ENCODE data around the gene KRTDAP. TPM values are rescaled to one million over a fixed set of nuclear protein-coding genes. Genes with fewer than 3 reads are reported as not detected.
"Not testable (repeated sequence)": the region's sequence is repeated elsewhere in the genome, so short reads cannot be mapped to it uniquely, and the experiment has no call there.

Gene KRTDAP
- total and polyA plus RNA-seq, 5 donors from 2014 or later, result not detected

DNA sequence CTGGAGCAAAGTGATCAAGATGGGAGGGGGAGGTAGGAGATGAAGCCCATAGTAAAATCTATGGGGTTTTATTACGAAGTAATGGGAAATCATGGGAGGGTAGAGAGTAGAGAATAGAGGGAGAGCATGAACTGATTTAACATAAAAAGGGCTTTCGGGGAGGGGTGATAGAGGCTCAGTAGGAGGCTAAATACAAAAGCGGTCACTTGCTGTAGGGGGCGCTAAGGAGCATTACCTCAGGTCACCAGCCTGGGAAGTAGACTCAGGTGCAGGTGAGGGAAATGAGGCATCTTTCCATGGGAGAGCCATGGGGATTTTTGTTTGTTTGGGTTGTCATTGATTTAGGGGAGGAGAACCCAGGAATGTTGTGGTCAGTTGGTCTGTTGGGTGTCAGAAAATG is 14.1 kb downstream of the KRTDAP start:
- H3K9me3 ChIP-seq (ENCODE audit: control insufficient read depth in 2 of 2, low read length in 2 of 2), result no peaks in the 10 kb centered on the region
- H3K27me3 Mint-ChIP-seq, result no peaks in the 10 kb centered on the region
- no peak overlapping the region for H3K27ac ChIP-seq (ENCODE audit: insufficient read depth, low read length, poor library complexity, severe bottlenecking)
- H3K36me3 Mint-ChIP-seq, result no peaks in the 10 kb centered on the region
- H3K36me3 ChIP-seq (ENCODE audit: control insufficient read depth, insufficient read depth, low read length), result no peaks in the 10 kb centered on the region
- peaks cover 0 to 2% (median 0%) of the 10 kb centered on the region in 7 donors for H3K9me3 Mint-ChIP-seq
- no peak overlapping the region for H3K27ac Mint-ChIP-seq
- no peaks in the 10 kb centered on the region for H3K4me1 ChIP-seq (ENCODE audit: control insufficient read depth, insufficient read depth, low read length, poor library complexity, severe bottlenecking)
- peaks cover 0 to 1% (median 0%) of the 10 kb centered on the region in 4 donors for H3K4me1 Mint-ChIP-seq
- H3K4me3 Mint-ChIP-seq, result no peak overlapping the region
- no peak overlapping the region for H3K4me3 ChIP-seq (ENCODE audit: low read depth, low read length)
- ATAC-seq (ENCODE audit: low read depth in 2 of 2) (no peak), DNase-seq (no peak)
- H3K27me3 ChIP-seq (ENCODE audit: control insufficient read depth, insufficient read depth, low read length), result no peaks in the 10 kb centered on the region

- ATAC-seq (ENCODE audit: low read depth in 2 of 2); H3K27me3 Mint-ChIP-seq; H3K36me3 ChIP-seq (ENCODE audit: control insufficient read depth, insufficient read depth, low read length); H3K27me3 ChIP-seq (ENCODE audit: control insufficient read depth, insufficient read depth, low read length); H3K27ac Mint-ChIP-seq; H3K36me3 Mint-ChIP-seq; H3K9me3 ChIP-seq (ENCODE audit: control insufficient read depth in 2 of 2, low read length in 2 of 2); DNase-seq; H3K4me1 ChIP-seq (ENCODE audit: control insufficient read depth, insufficient read depth, low read length, poor library complexity, severe bottlenecking); H3K4me1 Mint-ChIP-seq; H3K9me3 Mint-ChIP-seq; H3K4me3 ChIP-seq (ENCODE audit: low read depth, low read length); H3K27ac ChIP-seq (ENCODE audit: insufficient read depth, low read length, poor library complexity, severe bottlenecking); H3K4me3 Mint-ChIP-seq: not testable (repeated sequence)
Observed at GRCh38 chr19:35474594-35474993, 15.7 kb downstream of the KRTDAP start.

DNA sequence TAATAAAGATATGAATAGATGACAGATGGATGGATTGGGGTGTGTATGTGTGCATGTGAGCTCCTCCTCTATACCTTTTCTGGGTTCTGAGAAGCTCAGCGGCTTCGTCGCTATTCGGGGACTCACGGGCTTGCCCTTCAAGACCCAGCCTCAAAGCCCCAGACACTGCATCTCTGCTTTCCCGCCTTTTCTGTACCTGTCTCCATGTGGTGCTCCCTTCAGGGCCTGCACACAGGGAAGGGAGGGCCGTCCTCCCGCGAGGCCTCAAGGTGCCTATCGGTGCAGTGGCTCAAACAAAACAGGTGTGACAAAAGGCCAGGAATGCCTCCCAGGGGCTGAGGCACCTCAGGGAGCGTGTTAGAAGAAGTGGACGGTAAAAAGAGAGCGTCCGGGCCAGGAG is 16.2 kb downstream of the KRTDAP start:
- no peak overlapping the region for H3K27ac Mint-ChIP-seq
- H3K27ac ChIP-seq (ENCODE audit: insufficient read depth, low read length, poor library complexity, severe bottlenecking), result no peak overlapping the region
- peaks cover 0 to 1% (median 0%) of the 10 kb centered on the region in 4 donors for H3K4me1 Mint-ChIP-seq
- ATAC-seq (ENCODE audit: low read depth in 2 of 2) (no peak), DNase-seq (no peak)
- H3K4me3 ChIP-seq (ENCODE audit: low read depth, low read length), result no peak overlapping the region
- no peaks in the 10 kb centered on the region for H3K4me1 ChIP-seq (ENCODE audit: control insufficient read depth, insufficient read depth, low read length, poor library complexity, severe bottlenecking)
- peaks cover 0 to 2% (median 0%) of the 10 kb centered on the region in 7 donors for H3K9me3 Mint-ChIP-seq
- no peaks in the 10 kb centered on the region for H3K27me3 Mint-ChIP-seq
- H3K36me3 ChIP-seq (ENCODE audit: control insufficient read depth, insufficient read depth, low read length), result no peaks in the 10 kb centered on the region
- no peaks in the 10 kb centered on the region for H3K36me3 Mint-ChIP-seq
- H3K9me3 ChIP-seq (ENCODE audit: control insufficient read depth in 2 of 2, low read length in 2 of 2), result no peaks in the 10 kb centered on the region
- no peak overlapping the region for H3K4me3 Mint-ChIP-seq
- no peaks in the 10 kb centered on the region for H3K27me3 ChIP-seq (ENCODE audit: control insufficient read depth, insufficient read depth, low read length)

- no peak overlapping the region for H3K27ac ChIP-seq (ENCODE audit: insufficient read depth, low read length, poor library complexity, severe bottlenecking)
- Mint-ChIP-seq H3K4me1 (peaks cover 0 to 1% (median 0%) of the 10 kb centered on the region in 4 donors), H3K27ac (no peak overlapping the region), H3K36me3 (no peaks in the 10 kb centered on the region), H3K27me3 (peaks cover 6% of the 10 kb centered on the region), H3K4me3 (no peak overlapping the region), H3K9me3 (peaks cover 0 to 2% (median 0%) of the 10 kb centered on the region in 7 donors)
- no peaks in the 10 kb centered on the region for H3K4me1 ChIP-seq (ENCODE audit: control insufficient read depth, insufficient read depth, low read length, poor library complexity, severe bottlenecking)
- ATAC-seq (ENCODE audit: low read depth in 2 of 2) (no peak), DNase-seq (no peak)
- H3K4me3 ChIP-seq (ENCODE audit: low read depth, low read length), result no peak overlapping the region
- no peaks in the 10 kb centered on the region for H3K27me3 ChIP-seq (ENCODE audit: control insufficient read depth, insufficient read depth, low read length)
- H3K36me3 ChIP-seq (ENCODE audit: control insufficient read depth, insufficient read depth, low read length), result no peaks in the 10 kb centered on the region
- no peaks in the 10 kb centered on the region for H3K9me3 ChIP-seq (ENCODE audit: control insufficient read depth in 2 of 2, low read length in 2 of 2)
Observed at GRCh38 chr19:35471946-35472345, 18.3 kb downstream of the KRTDAP start.

GRCh38 chr19:35471075-35471474 is 19.2 kb downstream of the KRTDAP start:
- ATAC-seq (ENCODE audit: low read depth in 2 of 2); H3K27me3 ChIP-seq (ENCODE audit: control insufficient read depth, insufficient read depth, low read length); DNase-seq; H3K4me3 Mint-ChIP-seq; H3K36me3 ChIP-seq (ENCODE audit: control insufficient read depth, insufficient read depth, low read length); H3K27ac Mint-ChIP-seq; H3K27ac ChIP-seq (ENCODE audit: insufficient read depth, low read length, poor library complexity, severe bottlenecking); H3K4me1 Mint-ChIP-seq; H3K9me3 ChIP-seq (ENCODE audit: control insufficient read depth in 2 of 2, low read length in 2 of 2); H3K4me3 ChIP-seq (ENCODE audit: low read depth, low read length); H3K9me3 Mint-ChIP-seq; H3K27me3 Mint-ChIP-seq; H3K36me3 Mint-ChIP-seq; H3K4me1 ChIP-seq (ENCODE audit: control insufficient read depth, insufficient read depth, low read length, poor library complexity, severe bottlenecking): not testable (repeated sequence)

DNA sequence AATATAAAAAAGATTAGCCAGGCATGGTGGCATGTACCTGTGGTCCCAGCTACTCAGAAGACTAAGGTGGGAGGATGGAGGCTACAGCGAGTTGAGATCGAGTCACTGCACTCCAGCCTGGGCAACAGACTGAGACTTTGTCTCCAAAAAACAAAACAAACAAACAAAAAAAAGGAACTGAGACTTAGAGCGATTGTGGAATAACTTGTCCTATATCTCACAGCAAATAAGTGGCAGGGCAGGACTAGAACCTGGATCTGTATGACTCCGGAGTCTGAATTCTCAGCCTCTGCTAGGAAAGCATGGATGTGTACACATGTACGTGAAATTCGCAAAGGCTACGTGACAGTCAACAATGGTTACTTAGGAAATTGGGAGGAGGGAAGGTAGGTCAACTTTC is 20.1 kb downstream of the KRTDAP start:
- Mint-ChIP-seq H3K4me1 (peaks cover 0 to 4% (median 1%) of the 10 kb centered on the region in 4 donors), H3K27ac (no peak overlapping the region), H3K4me3 (no peak overlapping the region), H3K27me3 (peaks cover 6% of the 10 kb centered on the region), H3K9me3 (no peaks in the 10 kb centered on the region), H3K36me3 (no peaks in the 10 kb centered on the region)
- H3K27ac ChIP-seq (ENCODE audit: insufficient read depth, low read length, poor library complexity, severe bottlenecking), result no peak overlapping the region
- no peaks in the 10 kb centered on the region for H3K36me3 ChIP-seq (ENCODE audit: control insufficient read depth, insufficient read depth, low read length)
- ATAC-seq (ENCODE audit: low read depth in 2 of 2) (no peak), DNase-seq (no peak)
- H3K9me3 ChIP-seq (ENCODE audit: control insufficient read depth in 2 of 2, low read length in 2 of 2), result no peaks in the 10 kb centered on the region
- no peak overlapping the region for H3K4me3 ChIP-seq (ENCODE audit: low read depth, low read length)
- no peaks in the 10 kb centered on the region for H3K4me1 ChIP-seq (ENCODE audit: control insufficient read depth, insufficient read depth, low read length, poor library complexity, severe bottlenecking)
- no peaks in the 10 kb centered on the region for H3K27me3 ChIP-seq (ENCODE audit: control insufficient read depth, insufficient read depth, low read length)

DNA sequence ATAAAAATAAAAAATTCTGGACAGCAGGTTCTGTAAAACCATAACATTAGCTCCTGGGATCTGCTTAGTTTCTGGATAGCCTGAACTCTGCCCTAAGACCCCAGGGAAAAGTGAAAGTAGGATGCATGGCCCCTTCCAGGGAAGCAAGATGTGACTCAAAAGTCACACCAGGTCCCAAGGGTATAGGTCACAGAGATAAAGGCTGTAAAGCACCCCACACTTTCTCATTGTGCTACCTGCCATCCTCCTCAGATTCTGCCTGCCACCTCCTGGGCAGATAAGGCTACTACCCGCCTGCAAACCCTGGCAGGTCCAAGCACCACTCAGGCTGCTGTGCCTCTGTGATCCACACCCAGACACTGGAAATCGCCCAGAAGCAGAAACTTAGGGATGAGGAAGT is 21.6 kb downstream of the KRTDAP start:
- Histone ChIP-seq H3K27me3 (ENCODE audit: control insufficient read depth, insufficient read depth, low read length) (no peaks in the 10 kb centered on the region), H3K36me3 (ENCODE audit: control insufficient read depth, insufficient read depth, low read length) (no peaks in the 10 kb centered on the region), H3K27ac (ENCODE audit: insufficient read depth, low read length, poor library complexity, severe bottlenecking) (no peak overlapping the region), H3K4me3 (ENCODE audit: low read depth, low read length) (no peak overlapping the region), H3K9me3 (ENCODE audit: control insufficient read depth in 2 of 2, low read length in 2 of 2) (no peaks in the 10 kb centered on the region), H3K4me1 (ENCODE audit: control insufficient read depth, insufficient read depth, low read length, poor library complexity, severe bottlenecking) (no peaks in the 10 kb centered on the region)
- Mint-ChIP-seq H3K4me1 (peaks cover 0 to 11% (median 5%) of the 10 kb centered on the region in 4 donors), H3K36me3 (no peaks in the 10 kb centered on the region), H3K4me3 (no peak overlapping the region), H3K9me3 (no peaks in the 10 kb centered on the region), H3K27me3 (peaks cover 6% of the 10 kb centered on the region), H3K27ac (no peak overlapping the region)
- ATAC-seq (ENCODE audit: low read depth in 2 of 2) (peak; percentile 83 to 85), DNase-seq (peak; percentile 37 to 66 (median 59))

- ATAC-seq (ENCODE audit: low read depth in 2 of 2) (no peak), DNase-seq (no peak)
- H3K27me3 Mint-ChIP-seq, result peaks cover 12% of the 10 kb centered on the region
- H3K9me3 Mint-ChIP-seq, result no peaks in the 10 kb centered on the region
- H3K36me3 Mint-ChIP-seq, result no peaks in the 10 kb centered on the region
- Histone ChIP-seq H3K36me3 (ENCODE audit: control insufficient read depth, insufficient read depth, low read length) (no peaks in the 10 kb centered on the region), H3K9me3 (ENCODE audit: control insufficient read depth in 2 of 2, low read length in 2 of 2) (no peaks in the 10 kb centered on the region), H3K27ac (ENCODE audit: insufficient read depth, low read length, poor library complexity, severe bottlenecking) (no peak overlapping the region), H3K27me3 (ENCODE audit: control insufficient read depth, insufficient read depth, low read length) (no peaks in the 10 kb centered on the region), H3K4me1 (ENCODE audit: control insufficient read depth, insufficient read depth, low read length, poor library complexity, severe bottlenecking) (peaks cover 18% of the 10 kb centered on the region), H3K4me3 (ENCODE audit: low read depth, low read length) (no peak overlapping the region)
- no peak overlapping the region for H3K4me3 Mint-ChIP-seq
- H3K4me1 Mint-ChIP-seq, result peaks cover 9 to 29% (median 16%) of the 10 kb centered on the region in 4 donors
- peak overlapping the region in 1 of 3 donors; percentile 11 for H3K27ac Mint-ChIP-seq
Observed at GRCh38 chr19:35466259-35466658, 24.0 kb downstream of the KRTDAP start.

Data from CD4-positive, CD25-positive, alpha-beta regulatory T cell (primary cell).